Measurements from ENCODE around the gene SMIM44. TPM values are rescaled to one million over a fixed set of nuclear protein-coding genes. Genes with fewer than 3 reads are reported as not detected.

Gene SMIM44
- total RNA-seq, 1 donor = not detected

DNA sequence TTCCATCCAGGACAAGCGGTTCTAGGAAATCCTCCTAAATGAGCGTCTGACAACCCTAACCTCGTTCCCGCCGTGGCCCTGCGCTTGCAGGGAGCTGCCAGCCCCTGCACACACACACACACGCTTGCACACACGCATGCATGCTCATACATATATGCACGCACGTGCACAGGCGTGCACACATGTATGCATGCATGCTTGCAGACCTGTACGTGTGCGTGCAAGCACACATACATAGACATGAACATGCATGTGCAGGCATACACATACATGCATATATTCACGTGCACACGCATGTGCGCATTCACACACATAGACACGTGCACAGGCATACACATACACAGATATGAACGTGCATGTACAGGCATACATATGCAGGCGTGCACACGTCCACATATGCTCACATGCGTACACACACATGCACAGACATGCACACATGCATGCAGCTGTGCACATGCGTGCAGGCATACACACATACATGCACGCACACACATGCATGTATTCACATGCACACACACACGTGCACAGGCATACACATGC is 38.5 kb downstream of the SMIM44 start:
- no peak overlapping the region for H2AFZ ChIP-seq (ENCODE audit: low read length)
- no peak overlapping the region for H3K4me2 ChIP-seq (ENCODE audit: insufficient read depth, low read length)
- H3K27ac ChIP-seq (ENCODE audit: low read depth, low read length) = no peak overlapping the region
- peaks cover 58% of the 10 kb centered on the region for H4K20me1 ChIP-seq (ENCODE audit: insufficient read depth, low read length)
- no peaks in the 10 kb centered on the region for H3K9me3 ChIP-seq (ENCODE audit: low read depth, low read length)
- H3K36me3 ChIP-seq (ENCODE audit: insufficient read depth, low read length) = peaks cover 55% of the 10 kb centered on the region
- H3K4me3 ChIP-seq (ENCODE audit: insufficient read depth, low read length) = no peak overlapping the region
- DNase-seq (ENCODE audit: insufficient read length, low spot score, missing footprints) = peak; percentile 65
- no peak for TF ChIP-seq CTCF (IDR thresholded peaks at IDR 0.05; ENCODE audit: extremely low read depth, low read depth, low read length)
- no peaks in the 10 kb centered on the region for H3K4me1 ChIP-seq (ENCODE audit: insufficient read depth, low read length)
- H3K79me2 ChIP-seq (ENCODE audit: insufficient read depth, low read length) = peaks cover 81% of the 10 kb centered on the region
- no peaks in the 10 kb centered on the region for H3K27me3 ChIP-seq (ENCODE audit: insufficient read depth, low read length)

DNA sequence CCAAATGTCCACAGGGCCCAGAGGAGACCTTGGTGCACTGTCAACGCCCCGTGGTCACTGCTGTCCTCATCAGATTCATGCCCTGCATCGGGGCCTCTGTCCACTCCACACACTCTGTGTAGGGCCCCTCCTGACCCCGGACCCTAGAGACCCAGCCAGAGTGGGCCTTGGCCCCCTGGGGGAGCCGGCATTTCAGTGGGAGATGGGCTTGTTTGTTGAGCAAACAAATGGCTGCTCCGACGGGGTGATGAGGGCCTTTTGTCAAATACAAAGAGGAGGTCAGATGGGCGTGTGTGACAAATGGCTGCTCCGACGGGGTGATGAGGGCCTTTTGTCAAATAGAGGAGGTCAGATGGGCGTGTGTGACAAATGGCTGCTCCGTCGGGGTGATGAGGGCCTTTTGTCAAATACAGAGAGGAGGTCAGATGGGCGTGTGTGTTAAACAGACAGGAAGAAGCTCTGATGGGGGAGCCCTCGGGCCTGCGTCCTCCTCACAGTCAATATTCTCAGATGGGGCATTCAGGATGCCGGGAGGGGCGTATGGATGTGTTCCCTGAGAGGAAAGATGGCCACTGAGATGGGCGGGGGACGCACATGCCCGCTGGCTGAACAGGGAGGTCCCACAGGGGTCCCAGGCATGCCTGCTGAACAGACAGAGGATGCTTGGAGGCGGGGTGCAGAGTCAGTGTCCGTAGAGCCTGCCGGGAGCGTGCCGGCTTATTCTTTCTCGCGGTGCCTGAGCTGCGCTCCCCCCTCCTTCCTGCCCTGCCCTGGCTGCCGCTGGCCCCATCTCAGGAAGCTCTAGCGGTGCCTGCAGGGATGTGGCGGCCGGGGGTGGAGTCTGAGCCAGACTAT is 39.2 kb downstream of the SMIM44 start:
- H3K4me3 ChIP-seq (ENCODE audit: insufficient read depth, low read length) = no peak overlapping the region
- no peak overlapping the region for H2AFZ ChIP-seq (ENCODE audit: low read length)
- no peaks in the 10 kb centered on the region for H3K9me3 ChIP-seq (ENCODE audit: low read depth, low read length)
- DNase-seq (ENCODE audit: insufficient read length, low spot score, missing footprints) = peak; percentile 71
- H3K27me3 ChIP-seq (ENCODE audit: insufficient read depth, low read length) = no peaks in the 10 kb centered on the region
- peaks cover 81% of the 10 kb centered on the region for H3K79me2 ChIP-seq (ENCODE audit: insufficient read depth, low read length)
- H3K4me1 ChIP-seq (ENCODE audit: insufficient read depth, low read length) = no peaks in the 10 kb centered on the region
- no peak overlapping the region for H3K4me2 ChIP-seq (ENCODE audit: insufficient read depth, low read length)
- no peak overlapping the region for H3K27ac ChIP-seq (ENCODE audit: low read depth, low read length)
- no peak for TF ChIP-seq CTCF (IDR thresholded peaks at IDR 0.05; ENCODE audit: extremely low read depth, low read depth, low read length)
- peaks cover 53% of the 10 kb centered on the region for H3K36me3 ChIP-seq (ENCODE audit: insufficient read depth, low read length)
- H4K20me1 ChIP-seq (ENCODE audit: insufficient read depth, low read length) = peaks cover 56% of the 10 kb centered on the region

- peaks cover 80% of the 10 kb centered on the region for H3K79me2 ChIP-seq (ENCODE audit: insufficient read depth, low read length)
- no peaks in the 10 kb centered on the region for H3K27me3 ChIP-seq (ENCODE audit: insufficient read depth, low read length)
- peaks cover 60% of the 10 kb centered on the region for H3K36me3 ChIP-seq (ENCODE audit: insufficient read depth, low read length)
- H3K27ac ChIP-seq (ENCODE audit: low read depth, low read length) = no peak overlapping the region
- no peaks in the 10 kb centered on the region for H3K4me1 ChIP-seq (ENCODE audit: insufficient read depth, low read length)
- TF ChIP-seq CTCF (IDR thresholded peaks at IDR 0.05; ENCODE audit: extremely low read depth, low read depth, low read length) = no peak
- peaks cover 52% of the 10 kb centered on the region for H4K20me1 ChIP-seq (ENCODE audit: insufficient read depth, low read length)
- no peak overlapping the region for H3K4me2 ChIP-seq (ENCODE audit: insufficient read depth, low read length)
- H3K9me3 ChIP-seq (ENCODE audit: low read depth, low read length) = no peaks in the 10 kb centered on the region
- peak; percentile 30 for DNase-seq (ENCODE audit: insufficient read length, low spot score, missing footprints)
- H2AFZ ChIP-seq (ENCODE audit: low read length) = no peak overlapping the region
- H3K4me3 ChIP-seq (ENCODE audit: insufficient read depth, low read length) = no peak overlapping the region
These were observed 40.7 kb downstream of the SMIM44 start for GRCh38 chr19:3442487-3443071.

DNA sequence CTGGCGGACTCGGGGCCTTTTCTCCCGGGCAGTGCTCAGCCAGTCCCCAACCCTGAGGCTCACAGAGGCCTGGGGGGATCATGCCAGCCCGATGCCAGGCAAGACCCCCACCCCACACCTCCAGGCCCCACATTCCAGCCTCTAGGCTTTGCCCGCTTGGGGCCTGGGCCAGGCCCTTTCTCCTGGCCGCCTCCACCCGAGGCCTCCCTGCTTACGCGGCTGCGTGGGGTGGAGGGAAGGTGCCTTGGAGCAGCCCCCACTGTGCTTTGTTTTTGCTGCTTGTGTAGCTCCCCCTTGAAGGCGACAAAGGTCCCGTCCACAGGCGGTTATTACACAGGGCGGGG is 41.3 kb downstream of the SMIM44 start:
- no peak for TF ChIP-seq CTCF (IDR thresholded peaks at IDR 0.05; ENCODE audit: extremely low read depth, low read depth, low read length)
- Histone ChIP-seq H3K4me2 (ENCODE audit: insufficient read depth, low read length) (no peak overlapping the region), H3K9me3 (ENCODE audit: low read depth, low read length) (no peaks in the 10 kb centered on the region), H3K27ac (ENCODE audit: low read depth, low read length) (no peak overlapping the region), H2AFZ (ENCODE audit: low read length) (no peak overlapping the region), H4K20me1 (ENCODE audit: insufficient read depth, low read length) (peaks cover 52% of the 10 kb centered on the region), H3K36me3 (ENCODE audit: insufficient read depth, low read length) (peaks cover 60% of the 10 kb centered on the region), H3K4me1 (ENCODE audit: insufficient read depth, low read length) (no peaks in the 10 kb centered on the region), H3K79me2 (ENCODE audit: insufficient read depth, low read length) (peaks cover 76% of the 10 kb centered on the region), H3K4me3 (ENCODE audit: insufficient read depth, low read length) (no peak overlapping the region), H3K27me3 (ENCODE audit: insufficient read depth, low read length) (no peaks in the 10 kb centered on the region)
- DNase-seq (ENCODE audit: insufficient read length, low spot score, missing footprints) = no peak

Measured in osteoblast (primary cell).